GM12892 (cell line): ENCODE results near the gene LONRF3.

Experiments
- POLR2A ChIP-seq: IDR thresholded peaks from 2 replicates; pipeline ENCODE4 v1.6.1; 2011; ENCODE audit warnings: low read depth, low read length, control low read depth
- POLR2AphosphoS5 ChIP-seq: IDR thresholded peaks from 2 replicates; pipeline ENCODE4 v1.6.1; 2011; ENCODE audit warnings: low read depth, low read length, control low read depth
- TAF1 ChIP-seq: IDR thresholded peaks from 2 replicates; pipeline ENCODE4 v1.6.1; 2011; ENCODE audit warnings: low read depth, mild to moderate bottlenecking, control low read depth, low read length, borderline replicate concordance

DNA sequence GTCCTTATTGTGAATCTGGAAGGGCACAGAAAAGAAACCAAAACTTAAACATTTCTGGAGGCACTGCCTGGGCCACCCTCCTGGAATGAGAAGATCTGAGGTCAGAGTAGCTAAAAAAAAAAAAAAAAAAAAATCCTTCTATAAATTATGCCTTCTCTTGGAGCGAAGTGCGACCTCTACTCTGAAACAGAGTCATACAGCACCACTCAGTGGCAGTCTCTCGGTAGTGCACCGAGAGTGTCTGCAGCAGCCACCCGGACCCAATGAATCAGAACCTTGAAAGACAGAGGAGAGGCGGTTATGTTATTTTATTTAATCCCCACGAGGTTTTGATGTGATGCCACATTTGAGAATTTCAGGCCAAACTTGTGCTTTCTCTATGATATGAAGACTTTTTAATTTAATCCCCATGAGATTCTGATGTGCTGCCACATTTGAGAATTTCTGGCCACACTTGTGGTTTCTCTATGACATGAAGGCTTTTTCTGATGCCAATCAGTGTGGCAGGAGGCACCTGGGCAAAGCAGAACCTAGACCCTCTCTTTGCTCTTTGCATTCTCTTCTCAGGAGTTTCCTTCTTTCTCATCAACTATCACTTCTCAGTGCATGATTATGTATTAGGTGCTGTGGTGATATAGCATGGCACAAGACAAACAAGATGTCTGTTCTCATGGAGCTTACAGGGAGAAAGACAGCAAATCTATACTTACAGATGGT lies 92.8 kb downstream of the LONRF3 start:
- TF ChIP-seq POLR2A (no peak), TAF1 (no peak), POLR2AphosphoS5 (no peak)
